Activated T-cell treated with anti-CD3 and anti-CD28 coated beads, Interleukin-2, amount 50 U/mL, for 4 hours (primary cell): ENCODE results near the gene SLC12A8. TPM values are rescaled to one million over a fixed set of nuclear protein-coding genes. Genes with fewer than 3 reads are reported as not detected.

Source experiments
- ATAC-seq, 2 donors: fragments of 200-7000 bp; cut with Tn5 transposase; one replicate each; pipeline ENCODE4 v1.10.0; 2021
- DNase-seq: peaks from one replicate; pipeline ENCODE4 v3.0.0-alpha.2; 2020
- H3K27me3 Mint-ChIP-seq: one replicate; pipeline ENCODE4 v1.8.0; 2021; ENCODE audit warnings: low read depth, mixed read lengths
- H3K36me3 Mint-ChIP-seq: one replicate; pipeline ENCODE4 v1.8.0; 2022; ENCODE audit warnings: mixed read lengths; ENCODE audit not compliant: insufficient read depth
- H3K4me1 Mint-ChIP-seq: one replicate; pipeline ENCODE4 v1.8.0; 2021; ENCODE audit warnings: low read depth, mixed read lengths
- H3K4me3 Mint-ChIP-seq: one replicate; pipeline ENCODE4 v1.8.0; 2021; ENCODE audit warnings: mild to moderate bottlenecking, moderate library complexity, mixed read lengths
- H3K9me3 Mint-ChIP-seq: one replicate; pipeline ENCODE4 v1.8.0; 2021; ENCODE audit warnings: mixed read lengths
- total RNA-seq, 3 donors: library from RNA; stranded (reverse); gene quantifications; one replicate each; pipeline ENCODE4 v1.2.1, GENCODE V29; 2021

The SLC12A8 gene
- total RNA-seq, 3 donors from 2014 or later, result 0.35 to 1.7 (median 0.63) TPM

DNA sequence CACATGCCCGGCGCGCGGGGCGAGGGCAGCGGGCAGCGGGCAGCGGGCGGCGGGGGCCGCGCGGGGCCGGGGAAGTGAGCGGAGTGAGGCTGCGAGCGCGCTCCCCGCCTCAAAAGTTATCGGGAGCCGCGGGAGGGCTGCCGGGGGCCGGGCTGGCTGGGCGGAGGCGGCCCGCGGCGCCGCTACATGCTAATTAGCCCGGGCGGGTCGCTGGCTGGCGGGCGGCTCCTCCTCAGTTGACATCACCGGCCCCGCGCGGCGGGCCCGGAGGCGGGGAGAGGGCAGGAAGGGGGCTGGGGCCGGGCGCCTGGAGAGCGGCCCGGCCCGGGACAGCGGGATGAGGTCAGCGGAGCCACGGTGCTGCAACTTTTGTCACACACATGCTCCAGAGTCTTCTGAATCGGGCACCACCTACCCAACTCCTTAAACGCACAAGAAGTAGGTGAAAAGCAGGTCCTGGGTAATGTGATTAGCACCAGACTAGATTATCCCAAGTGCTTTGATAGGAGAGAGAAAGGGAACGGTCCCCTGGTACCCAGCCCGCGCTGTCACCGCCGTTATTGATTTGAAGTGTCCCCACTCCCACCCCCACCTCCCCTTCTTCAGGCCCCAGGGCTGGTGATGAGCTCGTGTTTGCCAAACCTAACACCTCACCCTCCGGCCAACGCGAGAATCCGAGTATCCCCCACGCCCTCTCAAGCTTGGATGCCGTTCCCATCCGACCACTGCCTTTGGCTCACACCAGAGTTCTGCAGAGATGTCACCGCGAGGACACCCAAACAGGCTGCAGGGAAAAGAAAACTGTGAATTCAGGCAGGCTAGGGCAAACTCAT is 156.4 kb downstream of the SLC12A8 start, which contains the start of gene HEG1:
Gene HEG1, minus strand, starts transcription at position 85 of the 833 bp plus-strand sequence. CDS start 107 bp downstream, outside the sequence.
- DNase-seq (peak; percentile 70), ATAC-seq (peak; percentile 82 to 83)
- H3K4me1 Mint-ChIP-seq, result peaks cover 47% of the 10 kb centered on the region
- H3K4me3 Mint-ChIP-seq, result peak within 1 kb of the TSS; percentile 90
- H3K9me3 Mint-ChIP-seq, result no peaks in the 10 kb centered on the region
- no peaks in the 10 kb centered on the region for H3K36me3 Mint-ChIP-seq
- H3K27me3 Mint-ChIP-seq, result peaks cover 10% of the 10 kb centered on the region

DNA sequence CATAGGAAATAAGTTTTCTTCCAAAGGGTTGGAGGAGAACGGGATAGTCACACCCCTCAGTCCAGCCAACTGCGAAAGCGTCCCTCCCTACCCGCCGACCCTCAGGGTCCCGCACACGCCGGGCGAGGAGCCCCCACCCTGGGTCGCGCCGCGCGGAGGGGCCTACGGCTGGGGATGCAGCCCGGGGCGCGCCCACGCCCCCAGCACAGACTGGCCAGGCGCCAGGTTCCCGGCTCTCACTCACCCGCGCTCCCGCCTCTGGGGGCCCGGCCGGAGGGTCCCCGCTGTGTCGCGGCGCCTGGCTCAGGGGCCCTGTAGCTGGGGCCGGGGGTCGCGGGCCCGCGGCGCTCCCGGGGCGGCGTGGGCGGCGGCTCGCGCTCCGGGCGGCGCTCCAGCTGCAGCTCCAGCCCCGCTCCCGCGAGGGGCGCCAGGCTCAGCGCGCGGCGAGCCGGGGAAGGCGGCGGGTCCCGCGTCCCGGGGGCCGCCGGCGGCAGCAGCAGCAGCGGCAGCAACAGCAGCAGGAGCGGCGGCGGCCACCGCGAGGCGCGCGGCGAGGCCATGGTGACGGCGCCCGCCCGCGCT is 157.1 kb downstream of the SLC12A8 start:
- H3K27me3 Mint-ChIP-seq, result peaks cover 5% of the 10 kb centered on the region
- H3K4me3 Mint-ChIP-seq, result peak overlapping the region; percentile 90
- peaks cover 3% of the 10 kb centered on the region for H3K36me3 Mint-ChIP-seq
- DNase-seq (peak; percentile 24), ATAC-seq (peak; percentile 29 to 45)
- no peaks in the 10 kb centered on the region for H3K9me3 Mint-ChIP-seq
- H3K4me1 Mint-ChIP-seq, result peaks cover 54% of the 10 kb centered on the region

DNA sequence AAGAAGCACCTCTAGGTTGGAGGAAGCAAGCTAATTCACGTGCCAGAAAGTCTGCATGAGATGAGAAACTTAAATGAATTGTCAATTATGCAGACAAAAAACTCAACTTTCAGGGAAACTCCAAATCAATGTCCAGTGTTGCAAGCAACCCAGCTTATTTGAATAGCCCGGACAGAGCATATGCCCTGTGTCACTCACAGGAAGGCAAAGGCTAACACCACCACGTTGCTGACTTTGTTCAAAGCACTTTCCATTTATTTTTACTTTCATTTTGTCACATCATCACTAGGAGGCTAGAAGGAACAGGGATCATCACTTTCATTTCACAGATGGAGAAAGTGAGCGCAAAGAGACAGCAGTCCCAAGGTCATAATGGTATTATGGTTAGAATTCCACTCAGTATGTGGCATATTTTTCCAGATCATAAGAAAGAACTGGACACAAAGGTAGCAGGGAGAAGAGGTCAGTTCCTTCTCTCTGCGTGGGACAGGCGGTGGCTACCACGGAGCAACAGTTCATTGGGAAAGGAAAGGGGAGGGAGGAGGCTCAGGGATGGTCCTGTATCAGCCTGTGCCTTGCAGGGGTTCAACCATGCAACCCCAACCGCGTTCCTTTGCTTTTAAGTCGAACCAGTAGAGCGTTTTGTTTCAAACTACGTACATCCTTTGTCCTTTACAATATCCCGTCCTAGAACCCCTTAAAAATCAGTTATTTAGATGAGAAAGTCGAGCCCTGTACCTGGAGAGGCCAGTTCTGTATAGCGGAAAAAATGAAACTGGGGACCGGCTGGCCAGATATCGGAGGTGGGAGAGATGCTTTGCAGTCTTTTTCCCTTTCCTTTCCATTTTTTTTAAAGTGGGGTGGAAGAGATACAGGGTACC is 157.9 kb downstream of the SLC12A8 start:
- DNase-seq (no peak), ATAC-seq (peak; percentile 8 to 29)
- peaks cover 56% of the 10 kb centered on the region for H3K4me1 Mint-ChIP-seq
- peak overlapping the region; percentile 90 for H3K4me3 Mint-ChIP-seq
- H3K9me3 Mint-ChIP-seq, result no peaks in the 10 kb centered on the region
- H3K27me3 Mint-ChIP-seq, result no peaks in the 10 kb centered on the region
- H3K36me3 Mint-ChIP-seq, result peaks cover 4% of the 10 kb centered on the region

DNA sequence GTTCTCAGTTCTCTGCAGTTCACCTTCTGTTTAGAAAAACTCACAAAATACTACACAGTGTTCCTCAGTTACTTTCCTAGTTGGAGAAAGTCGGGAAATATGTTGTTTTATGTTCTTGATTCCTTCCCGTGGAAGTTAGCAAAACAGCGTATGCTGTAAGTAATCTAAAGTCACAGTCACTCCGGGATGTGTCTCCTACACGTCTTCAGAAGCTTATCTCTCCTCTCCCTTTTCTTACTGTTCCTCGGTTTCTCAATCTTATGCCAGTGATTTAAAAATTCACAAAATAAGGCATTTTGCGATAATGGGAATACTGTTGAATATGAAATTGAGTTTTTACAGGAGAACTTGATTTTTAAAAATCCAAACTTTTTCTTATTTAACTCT is 158.5 kb downstream of the SLC12A8 start:
- no peak for ATAC-seq

DNA sequence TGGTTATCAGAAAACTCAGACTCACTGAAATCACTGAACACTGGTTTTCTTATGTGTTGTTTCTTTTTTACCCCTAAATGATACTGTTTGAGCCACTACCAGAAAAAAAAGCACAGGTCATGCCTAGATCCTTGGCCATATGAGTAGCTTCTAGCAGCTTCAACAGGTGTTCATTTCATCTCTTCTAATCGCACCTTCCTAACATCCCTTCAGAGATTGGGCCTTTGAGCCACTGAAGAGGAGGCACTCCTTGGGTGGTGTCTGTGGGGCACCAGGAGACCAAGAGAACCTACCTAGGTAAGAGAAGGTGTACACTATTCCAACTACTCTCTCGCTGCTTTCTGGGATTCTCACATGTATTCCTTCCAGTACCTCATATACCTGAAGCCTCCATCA is 159.2 kb downstream of the SLC12A8 start:
- H3K36me3 Mint-ChIP-seq, result peaks cover 9% of the 10 kb centered on the region
- DNase-seq (no peak), ATAC-seq (no peak)
- peaks cover 66% of the 10 kb centered on the region for H3K4me1 Mint-ChIP-seq
- H3K27me3 Mint-ChIP-seq, result no peaks in the 10 kb centered on the region
- H3K9me3 Mint-ChIP-seq, result no peaks in the 10 kb centered on the region
- H3K4me3 Mint-ChIP-seq, result peak overlapping the region; percentile 90

More for the DNA sequence above, 158.5 kb downstream of the SLC12A8 start:
- peak overlapping the region; percentile 90 for H3K4me3 Mint-ChIP-seq
- H3K9me3 Mint-ChIP-seq, result no peaks in the 10 kb centered on the region
- no peaks in the 10 kb centered on the region for H3K27me3 Mint-ChIP-seq
- peaks cover 9% of the 10 kb centered on the region for H3K36me3 Mint-ChIP-seq
- no peak for DNase-seq
- peaks cover 62% of the 10 kb centered on the region for H3K4me1 Mint-ChIP-seq

DNA sequence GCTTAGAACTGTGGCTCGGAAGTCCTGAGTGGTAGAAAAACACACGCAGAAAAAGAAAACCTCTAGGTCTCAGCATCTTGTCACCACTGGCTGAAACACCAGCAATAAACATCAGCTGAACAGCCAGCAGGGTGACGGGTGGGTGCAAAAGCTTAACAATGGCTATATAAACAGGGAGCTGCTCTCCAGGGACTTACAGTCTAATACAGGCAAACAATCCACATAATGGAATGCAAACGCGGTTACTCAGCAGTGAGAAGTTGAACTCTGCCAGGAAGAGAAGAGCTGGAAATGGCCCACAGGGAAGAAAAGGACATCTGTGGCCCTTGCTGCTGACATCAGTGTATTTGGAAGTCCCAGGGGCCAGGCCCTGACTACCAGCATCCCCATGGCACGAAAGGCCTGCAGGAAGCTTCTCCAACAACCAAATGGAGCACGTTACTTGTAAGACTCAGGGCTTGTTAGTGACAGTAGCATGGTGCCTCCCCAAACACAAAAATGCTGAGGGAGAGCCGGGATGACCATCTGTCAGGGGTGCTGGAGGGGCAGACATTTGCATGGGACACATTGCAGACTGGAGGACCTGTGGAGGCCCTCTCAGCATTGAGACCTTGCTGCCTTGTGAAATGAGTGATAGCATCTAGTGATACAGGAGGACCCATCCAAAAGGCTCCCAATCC is 159.8 kb downstream of the SLC12A8 start:
- Mint-ChIP-seq H3K27me3 (no peaks in the 10 kb centered on the region), H3K36me3 (peaks cover 11% of the 10 kb centered on the region), H3K4me1 (peaks cover 70% of the 10 kb centered on the region), H3K9me3 (no peaks in the 10 kb centered on the region), H3K4me3 (peak overlapping the region; percentile 61)
- no peak for ATAC-seq
- DNase-seq, result no peak

DNA sequence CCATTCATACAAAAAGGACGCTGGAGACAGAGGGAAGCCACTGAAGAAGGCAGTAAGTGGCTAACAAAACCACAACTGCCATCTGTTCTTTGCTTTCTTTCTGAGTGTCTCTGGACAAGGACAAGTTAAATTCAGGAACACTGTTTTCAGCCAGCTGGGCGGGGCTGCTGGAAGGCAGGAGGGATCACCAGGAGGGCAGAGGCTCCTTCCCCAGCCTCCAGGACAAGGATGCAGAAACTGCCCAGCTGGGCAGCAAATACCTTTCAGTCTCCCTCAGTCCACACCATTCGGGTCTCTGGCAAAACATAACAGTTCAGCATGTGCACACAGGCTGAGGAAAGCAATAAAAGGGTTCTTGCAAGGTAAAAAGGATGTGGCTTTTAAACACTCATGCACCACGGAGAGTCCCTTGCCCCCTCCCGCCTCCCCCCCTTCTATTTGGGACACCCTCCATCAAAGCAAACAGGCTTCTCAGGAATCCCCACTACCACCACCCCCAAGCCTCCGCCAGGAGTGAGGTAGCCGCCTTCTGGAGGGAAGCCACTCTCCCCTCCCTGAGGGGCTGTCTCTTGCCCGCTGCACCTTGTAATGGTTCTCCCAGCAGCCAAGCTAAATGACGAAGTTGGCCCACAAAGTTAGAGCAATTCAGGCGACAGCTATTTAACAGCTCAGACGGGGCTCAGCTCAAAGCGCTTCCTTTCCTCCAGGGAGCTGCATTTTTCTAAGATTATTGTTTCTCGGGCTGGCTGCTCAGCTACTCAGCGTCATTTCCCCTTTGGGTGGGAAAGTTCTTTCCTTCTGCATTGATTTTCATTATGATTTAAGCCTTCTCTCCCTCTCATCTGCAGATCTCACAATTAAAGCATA is 160.6 kb downstream of the SLC12A8 start:
- peak; percentile 73 for DNase-seq
- ATAC-seq, result peak; percentile 48 to 53
- H3K36me3 Mint-ChIP-seq, result peaks cover 11% of the 10 kb centered on the region
- peaks cover 69% of the 10 kb centered on the region for H3K4me1 Mint-ChIP-seq
- no peaks in the 10 kb centered on the region for H3K9me3 Mint-ChIP-seq
- no peaks in the 10 kb centered on the region for H3K27me3 Mint-ChIP-seq
- peak overlapping the region; percentile 61 for H3K4me3 Mint-ChIP-seq

DNA sequence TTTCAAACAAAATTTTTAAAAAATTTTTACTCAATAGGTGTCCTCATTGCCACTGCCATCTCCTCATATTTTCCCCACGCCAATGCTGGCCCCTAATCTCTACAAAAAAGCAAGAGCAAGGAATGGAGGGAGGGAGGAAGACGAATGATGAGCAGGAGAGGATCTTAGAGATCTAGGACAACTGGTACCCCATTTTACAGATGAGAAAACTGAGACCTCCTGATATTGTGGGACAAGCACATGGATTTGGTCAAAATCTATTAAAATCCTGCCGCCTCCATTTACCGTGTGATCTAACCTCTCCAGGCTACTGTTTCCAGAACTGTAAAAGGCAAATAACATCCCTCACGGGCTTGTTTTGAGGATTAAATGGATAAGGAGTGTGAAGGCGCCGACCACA is 161.3 kb downstream of the SLC12A8 start:
- peaks cover 11% of the 10 kb centered on the region for H3K36me3 Mint-ChIP-seq
- ATAC-seq, result no peak
- H3K9me3 Mint-ChIP-seq, result no peaks in the 10 kb centered on the region
- no peaks in the 10 kb centered on the region for H3K27me3 Mint-ChIP-seq
- peak overlapping the region; percentile 61 for H3K4me3 Mint-ChIP-seq
- DNase-seq, result no peak
- H3K4me1 Mint-ChIP-seq, result peaks cover 63% of the 10 kb centered on the region

DNA sequence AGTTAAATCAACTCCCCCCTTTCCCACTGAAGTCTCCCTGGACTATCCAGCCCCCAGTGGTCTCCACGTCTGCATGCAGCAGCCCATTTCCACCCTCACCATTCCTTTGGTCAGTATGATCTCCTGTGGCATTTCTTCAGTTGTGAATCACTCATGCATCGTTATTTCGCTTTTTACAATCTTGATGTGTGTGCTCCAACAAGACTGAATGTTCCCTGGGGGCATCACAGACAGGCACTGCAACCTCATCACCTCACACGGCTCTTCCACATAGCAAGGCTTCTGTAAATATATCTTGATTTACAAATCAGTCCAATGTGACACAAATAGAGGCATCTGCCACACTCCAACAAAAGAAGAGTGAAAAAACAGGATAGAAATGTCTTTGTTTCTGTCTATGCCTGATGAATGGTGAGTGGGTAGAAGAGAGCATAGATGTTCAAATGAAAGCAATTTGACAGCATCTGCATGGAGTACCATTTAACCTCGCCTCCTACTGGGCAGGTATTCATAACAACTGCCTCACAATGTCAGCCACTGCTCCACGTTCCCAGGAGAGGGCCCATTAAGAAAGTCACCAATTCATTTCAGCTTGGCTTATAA is 162.0 kb downstream of the SLC12A8 start:
- DNase-seq (no peak), ATAC-seq (no peak)
- Mint-ChIP-seq H3K4me1 (peaks cover 64% of the 10 kb centered on the region), H3K27me3 (no peaks in the 10 kb centered on the region), H3K36me3 (peaks cover 11% of the 10 kb centered on the region), H3K9me3 (no peaks in the 10 kb centered on the region), H3K4me3 (no peak overlapping the region)

DNA sequence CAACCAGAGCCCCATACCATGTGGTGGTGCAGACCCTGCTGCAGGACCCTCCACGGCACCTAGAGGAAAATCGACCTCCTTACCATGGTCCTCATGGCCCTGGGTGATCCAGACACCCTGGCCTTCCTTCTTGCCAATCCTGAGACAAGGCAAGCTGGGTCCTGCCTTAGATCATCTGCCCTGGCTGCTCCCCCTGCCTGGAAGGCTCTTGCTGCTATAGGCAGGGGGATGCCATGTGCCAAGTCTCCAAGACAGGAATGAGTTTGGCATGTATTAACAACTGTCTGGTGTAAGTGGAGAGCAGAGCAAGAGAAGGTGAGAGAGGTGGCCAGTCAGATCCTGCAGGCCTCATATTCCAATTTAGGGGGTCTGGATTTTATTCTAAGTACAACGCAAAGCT is 164.3 kb downstream of the SLC12A8 start:
- DNase-seq, result no peak
- H3K9me3 Mint-ChIP-seq, result no peaks in the 10 kb centered on the region
- ATAC-seq, result no peak
- H3K36me3 Mint-ChIP-seq, result peaks cover 11% of the 10 kb centered on the region
- H3K27me3 Mint-ChIP-seq, result no peaks in the 10 kb centered on the region
- peaks cover 48% of the 10 kb centered on the region for H3K4me1 Mint-ChIP-seq
- no peak overlapping the region for H3K4me3 Mint-ChIP-seq

DNA sequence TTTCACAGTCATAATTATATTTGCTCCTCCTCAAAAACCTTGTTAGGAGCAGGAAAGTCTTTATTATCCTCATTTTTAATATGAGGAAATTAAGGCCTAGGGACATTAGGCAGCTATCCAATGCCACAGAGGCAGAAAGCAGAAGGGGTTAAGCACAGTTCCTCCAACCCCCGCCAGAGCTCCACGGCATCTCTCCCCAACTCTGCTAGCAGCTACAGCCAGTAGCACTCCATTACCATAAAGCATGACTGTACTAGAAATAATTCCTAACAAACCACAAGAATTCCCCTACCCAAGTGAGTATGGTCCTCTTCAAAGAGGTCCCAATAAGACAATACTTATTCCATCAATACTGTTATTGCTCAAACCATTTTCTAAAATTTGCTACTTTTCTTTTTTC is 166.6 kb downstream of the SLC12A8 start:
- Mint-ChIP-seq H3K4me1 (peaks cover 31% of the 10 kb centered on the region), H3K9me3 (no peaks in the 10 kb centered on the region), H3K4me3 (no peak overlapping the region), H3K36me3 (peaks cover 14% of the 10 kb centered on the region), H3K27me3 (no peaks in the 10 kb centered on the region)
- DNase-seq (no peak), ATAC-seq (no peak)

DNA sequence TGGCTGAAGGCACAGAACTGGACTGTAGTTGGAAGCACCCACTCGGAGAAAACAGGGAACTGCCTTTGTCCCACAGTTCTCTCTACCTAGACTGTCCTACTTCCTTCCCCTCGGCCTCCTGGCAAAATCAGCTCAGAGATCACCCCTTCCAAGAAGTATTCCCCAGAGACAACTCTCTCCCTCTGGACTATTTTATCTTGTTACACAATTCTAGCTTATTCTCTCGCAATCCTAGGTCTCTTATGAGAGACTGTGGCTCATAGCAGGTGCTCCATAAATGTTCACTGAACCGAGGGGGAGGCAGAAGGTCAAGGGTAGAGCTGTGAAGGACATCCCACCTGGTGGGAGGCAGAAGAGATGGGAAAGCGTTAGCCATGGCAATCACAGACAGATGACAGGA is 167.4 kb downstream of the SLC12A8 start:
- Mint-ChIP-seq H3K9me3 (no peaks in the 10 kb centered on the region), H3K4me1 (peaks cover 24% of the 10 kb centered on the region), H3K4me3 (no peak overlapping the region), H3K36me3 (peaks cover 9% of the 10 kb centered on the region), H3K27me3 (no peaks in the 10 kb centered on the region)
- ATAC-seq (no peak), DNase-seq (no peak)
